ENCODE data around the gene ANK3.

DNA sequence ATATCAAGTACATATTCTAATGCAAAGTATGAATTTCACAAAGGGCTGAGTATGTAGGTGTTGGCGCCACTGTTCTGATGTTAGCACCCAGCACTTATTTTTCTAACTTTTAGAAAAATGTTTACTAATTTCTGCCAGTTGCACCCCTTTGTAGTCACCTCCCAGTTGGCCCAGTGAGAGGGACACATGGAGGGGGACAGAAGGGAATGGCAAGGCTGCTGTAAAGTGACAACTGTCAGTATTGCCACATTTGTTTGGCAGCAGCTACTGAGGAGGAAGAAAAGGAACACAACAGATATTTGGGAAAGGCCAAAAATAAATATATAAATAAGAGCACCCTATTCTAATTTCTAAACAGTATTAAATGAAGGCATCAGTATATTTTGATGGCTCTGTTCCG lies 57.3 kb downstream of the ANK3 start:
- TF ChIP-seq, protein P1, sequence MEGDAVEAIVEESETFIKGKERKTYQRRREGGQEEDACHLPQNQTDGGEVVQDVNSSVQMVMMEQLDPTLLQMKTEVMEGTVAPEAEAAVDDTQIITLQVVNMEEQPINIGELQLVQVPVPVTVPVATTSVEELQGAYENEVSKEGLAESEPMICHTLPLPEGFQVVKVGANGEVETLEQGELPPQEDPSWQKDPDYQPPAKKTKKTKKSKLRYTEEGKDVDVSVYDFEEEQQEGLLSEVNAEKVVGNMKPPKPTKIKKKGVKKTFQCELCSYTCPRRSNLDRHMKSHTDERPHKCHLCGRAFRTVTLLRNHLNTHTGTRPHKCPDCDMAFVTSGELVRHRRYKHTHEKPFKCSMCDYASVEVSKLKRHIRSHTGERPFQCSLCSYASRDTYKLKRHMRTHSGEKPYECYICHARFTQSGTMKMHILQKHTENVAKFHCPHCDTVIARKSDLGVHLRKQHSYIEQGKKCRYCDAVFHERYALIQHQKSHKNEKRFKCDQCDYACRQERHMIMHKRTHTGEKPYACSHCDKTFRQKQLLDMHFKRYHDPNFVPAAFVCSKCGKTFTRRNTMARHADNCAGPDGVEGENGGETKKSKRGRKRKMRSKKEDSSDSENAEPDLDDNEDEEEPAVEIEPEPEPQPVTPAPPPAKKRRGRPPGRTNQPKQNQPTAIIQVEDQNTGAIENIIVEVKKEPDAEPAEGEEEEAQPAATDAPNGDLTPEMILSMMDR (optimal IDR thresholded peaks at IDR 0.05 in 1 of 3, IDR thresholded peaks at IDR 0.05 in 1 of 3, conservative IDR thresholded peaks at IDR 0.05 in 1 of 3; ENCODE audit: extremely low read depth in 1 of 3, insufficient read depth in 2 of 3, low read length in 3 of 3), result no peak
- no peak for TF ChIP-seq EZH2 (IDR thresholded peaks at IDR 0.05; ENCODE audit: low read length)

All from keratinocyte (primary cell).